ENCODE results near the gene DFFB. TPM values are rescaled to one million over a fixed set of nuclear protein-coding genes. Genes with fewer than 3 reads are reported as not detected.

The DFFB gene
- total and polyA plus RNA-seq, 2 of the 13 experiments (the other 11 are each of a cell fraction or from before 2014, with no cell fraction given) = 4.6 to 9.3 TPM

DNA sequence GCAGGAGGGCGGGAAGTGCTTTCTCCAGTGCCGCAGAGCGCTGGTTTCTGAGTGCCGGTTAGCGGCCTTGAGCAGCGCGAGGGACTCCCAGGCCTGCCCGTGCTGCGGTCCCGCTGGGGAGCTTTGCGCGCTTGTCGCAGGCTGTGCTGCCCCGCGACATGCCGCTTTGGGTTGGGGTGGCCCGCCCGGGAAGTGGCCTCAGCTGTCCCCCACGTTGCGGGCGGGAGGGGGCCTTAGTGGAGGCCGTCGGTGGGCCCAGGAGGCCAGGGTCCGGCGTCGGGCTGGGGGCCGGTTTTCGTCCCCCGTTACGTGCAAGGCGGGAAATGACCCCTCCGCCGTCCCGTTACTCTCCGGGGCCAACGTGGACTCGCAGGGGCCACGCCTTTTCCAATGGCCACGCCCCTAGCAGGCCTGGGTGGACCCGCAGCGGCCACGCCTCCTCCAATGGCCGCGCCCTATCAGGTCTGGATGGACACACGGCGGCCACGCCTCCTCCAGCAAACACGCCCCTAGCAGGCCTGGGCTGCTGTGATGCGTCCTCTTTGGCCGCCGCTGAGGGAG lies 43.8 kb downstream of the DFFB start (continued):
- TF ChIP-seq, protein P1, sequence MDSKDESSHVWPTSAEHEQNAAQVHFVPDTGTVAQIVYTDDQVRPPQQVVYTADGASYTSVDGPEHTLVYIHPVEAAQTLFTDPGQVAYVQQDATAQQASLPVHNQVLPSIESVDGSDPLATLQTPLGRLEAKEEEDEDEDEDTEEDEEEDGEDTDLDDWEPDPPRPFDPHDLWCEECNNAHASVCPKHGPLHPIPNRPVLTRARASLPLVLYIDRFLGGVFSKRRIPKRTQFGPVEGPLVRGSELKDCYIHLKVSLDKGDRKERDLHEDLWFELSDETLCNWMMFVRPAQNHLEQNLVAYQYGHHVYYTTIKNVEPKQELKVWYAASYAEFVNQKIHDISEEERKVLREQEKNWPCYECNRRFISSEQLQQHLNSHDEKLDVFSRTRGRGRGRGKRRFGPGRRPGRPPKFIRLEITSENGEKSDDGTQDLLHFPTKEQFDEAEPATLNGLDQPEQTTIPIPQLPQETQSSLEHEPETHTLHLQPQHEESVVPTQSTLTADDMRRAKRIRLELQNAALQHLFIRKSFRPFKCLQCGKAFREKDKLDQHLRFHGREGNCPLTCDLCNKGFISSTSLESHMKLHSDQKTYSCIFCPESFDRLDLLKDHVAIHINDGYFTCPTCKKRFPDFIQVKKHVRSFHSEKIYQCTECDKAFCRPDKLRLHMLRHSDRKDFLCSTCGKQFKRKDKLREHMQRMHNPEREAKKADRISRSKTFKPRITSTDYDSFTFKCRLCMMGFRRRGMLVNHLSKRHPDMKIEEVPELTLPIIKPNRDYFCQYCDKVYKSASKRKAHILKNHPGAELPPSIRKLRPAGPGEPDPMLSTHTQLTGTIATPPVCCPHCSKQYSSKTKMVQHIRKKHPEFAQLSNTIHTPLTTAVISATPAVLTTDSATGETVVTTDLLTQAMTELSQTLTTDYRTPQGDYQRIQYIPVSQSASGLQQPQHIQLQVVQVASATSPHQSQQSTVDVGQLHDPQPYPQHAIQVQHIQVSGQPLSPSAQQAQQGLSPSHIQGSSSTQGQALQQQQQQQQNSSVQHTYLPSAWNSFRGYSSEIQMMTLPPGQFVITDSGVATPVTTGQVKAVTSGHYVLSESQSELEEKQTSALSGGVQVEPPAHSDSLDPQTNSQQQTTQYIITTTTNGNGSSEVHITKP (CRISPR knock-in tag; IDR thresholded peaks at IDR 0.05; ENCODE audit: low read depth) = no peak
- no peak for TF ChIP-seq SMYD3 (CRISPR knock-in tag; IDR thresholded peaks at IDR 0.05)
- TF ChIP-seq ARNT (IDR thresholded peaks at IDR 0.05) = no peak
- no peak for TF ChIP-seq SMARCC2 (IDR thresholded peaks at IDR 0.05)
- no peak; the same call in 1 of the 2 replicates for TF ChIP-seq MEF2D (CRISPR knock-in tag; IDR thresholded peaks at IDR 0.05)
- TF ChIP-seq, protein P2, sequence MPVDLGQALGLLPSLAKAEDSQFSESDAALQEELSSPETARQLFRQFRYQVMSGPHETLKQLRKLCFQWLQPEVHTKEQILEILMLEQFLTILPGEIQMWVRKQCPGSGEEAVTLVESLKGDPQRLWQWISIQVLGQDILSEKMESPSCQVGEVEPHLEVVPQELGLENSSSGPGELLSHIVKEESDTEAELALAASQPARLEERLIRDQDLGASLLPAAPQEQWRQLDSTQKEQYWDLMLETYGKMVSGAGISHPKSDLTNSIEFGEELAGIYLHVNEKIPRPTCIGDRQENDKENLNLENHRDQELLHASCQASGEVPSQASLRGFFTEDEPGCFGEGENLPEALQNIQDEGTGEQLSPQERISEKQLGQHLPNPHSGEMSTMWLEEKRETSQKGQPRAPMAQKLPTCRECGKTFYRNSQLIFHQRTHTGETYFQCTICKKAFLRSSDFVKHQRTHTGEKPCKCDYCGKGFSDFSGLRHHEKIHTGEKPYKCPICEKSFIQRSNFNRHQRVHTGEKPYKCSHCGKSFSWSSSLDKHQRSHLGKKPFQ (CRISPR knock-in tag; IDR thresholded peaks at IDR 0.05; ENCODE audit: insufficient replicate concordance) = peak; percentile 2
- TF ChIP-seq, protein P3, sequence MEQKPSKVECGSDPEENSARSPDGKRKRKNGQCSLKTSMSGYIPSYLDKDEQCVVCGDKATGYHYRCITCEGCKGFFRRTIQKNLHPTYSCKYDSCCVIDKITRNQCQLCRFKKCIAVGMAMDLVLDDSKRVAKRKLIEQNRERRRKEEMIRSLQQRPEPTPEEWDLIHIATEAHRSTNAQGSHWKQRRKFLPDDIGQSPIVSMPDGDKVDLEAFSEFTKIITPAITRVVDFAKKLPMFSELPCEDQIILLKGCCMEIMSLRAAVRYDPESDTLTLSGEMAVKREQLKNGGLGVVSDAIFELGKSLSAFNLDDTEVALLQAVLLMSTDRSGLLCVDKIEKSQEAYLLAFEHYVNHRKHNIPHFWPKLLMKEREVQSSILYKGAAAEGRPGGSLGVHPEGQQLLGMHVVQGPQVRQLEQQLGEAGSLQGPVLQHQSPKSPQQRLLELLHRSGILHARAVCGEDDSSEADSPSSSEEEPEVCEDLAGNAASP (CRISPR knock-in tag; IDR thresholded peaks at IDR 0.05; ENCODE audit: borderline replicate concordance) = peak; percentile 21
- no peak for TF ChIP-seq PRPF4 (IDR thresholded peaks at IDR 0.05; ENCODE audit: low read depth, low read length, poor library complexity, severe bottlenecking)
- no peak for TF ChIP-seq RBAK (CRISPR knock-in tag; IDR thresholded peaks at IDR 0.05)
- TF ChIP-seq, protein P4, sequence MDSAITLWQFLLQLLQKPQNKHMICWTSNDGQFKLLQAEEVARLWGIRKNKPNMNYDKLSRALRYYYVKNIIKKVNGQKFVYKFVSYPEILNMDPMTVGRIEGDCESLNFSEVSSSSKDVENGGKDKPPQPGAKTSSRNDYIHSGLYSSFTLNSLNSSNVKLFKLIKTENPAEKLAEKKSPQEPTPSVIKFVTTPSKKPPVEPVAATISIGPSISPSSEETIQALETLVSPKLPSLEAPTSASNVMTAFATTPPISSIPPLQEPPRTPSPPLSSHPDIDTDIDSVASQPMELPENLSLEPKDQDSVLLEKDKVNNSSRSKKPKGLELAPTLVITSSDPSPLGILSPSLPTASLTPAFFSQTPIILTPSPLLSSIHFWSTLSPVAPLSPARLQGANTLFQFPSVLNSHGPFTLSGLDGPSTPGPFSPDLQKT (CRISPR knock-in tag; IDR thresholded peaks at IDR 0.05; ENCODE audit: borderline replicate concordance) = no peak
- no peak for TF ChIP-seq ZSCAN20 (CRISPR knock-in tag; IDR thresholded peaks at IDR 0.05; ENCODE audit: borderline replicate concordance)
- TF ChIP-seq, protein P5, sequence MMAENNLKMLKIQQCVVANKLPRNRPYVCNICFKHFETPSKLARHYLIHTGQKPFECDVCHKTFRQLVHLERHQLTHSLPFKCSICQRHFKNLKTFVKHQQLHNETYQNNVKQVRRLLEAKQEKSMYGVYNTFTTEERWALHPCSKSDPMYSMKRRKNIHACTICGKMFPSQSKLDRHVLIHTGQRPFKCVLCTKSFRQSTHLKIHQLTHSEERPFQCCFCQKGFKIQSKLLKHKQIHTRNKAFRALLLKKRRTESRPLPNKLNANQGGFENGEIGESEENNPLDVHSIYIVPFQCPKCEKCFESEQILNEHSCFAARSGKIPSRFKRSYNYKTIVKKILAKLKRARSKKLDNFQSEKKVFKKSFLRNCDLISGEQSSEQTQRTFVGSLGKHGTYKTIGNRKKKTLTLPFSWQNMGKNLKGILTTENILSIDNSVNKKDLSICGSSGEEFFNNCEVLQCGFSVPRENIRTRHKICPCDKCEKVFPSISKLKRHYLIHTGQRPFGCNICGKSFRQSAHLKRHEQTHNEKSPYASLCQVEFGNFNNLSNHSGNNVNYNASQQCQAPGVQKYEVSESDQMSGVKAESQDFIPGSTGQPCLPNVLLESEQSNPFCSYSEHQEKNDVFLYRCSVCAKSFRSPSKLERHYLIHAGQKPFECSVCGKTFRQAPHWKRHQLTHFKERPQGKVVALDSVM (CRISPR knock-in tag; IDR thresholded peaks at IDR 0.05) = no peak
- 0 out of 2 replicates have a peak, but pooled peaks have one; percentile 42 for TF ChIP-seq KLF12 (CRISPR knock-in tag; IDR thresholded peaks at IDR 0.05; ENCODE audit: borderline replicate concordance)
- TF ChIP-seq, protein P6, sequence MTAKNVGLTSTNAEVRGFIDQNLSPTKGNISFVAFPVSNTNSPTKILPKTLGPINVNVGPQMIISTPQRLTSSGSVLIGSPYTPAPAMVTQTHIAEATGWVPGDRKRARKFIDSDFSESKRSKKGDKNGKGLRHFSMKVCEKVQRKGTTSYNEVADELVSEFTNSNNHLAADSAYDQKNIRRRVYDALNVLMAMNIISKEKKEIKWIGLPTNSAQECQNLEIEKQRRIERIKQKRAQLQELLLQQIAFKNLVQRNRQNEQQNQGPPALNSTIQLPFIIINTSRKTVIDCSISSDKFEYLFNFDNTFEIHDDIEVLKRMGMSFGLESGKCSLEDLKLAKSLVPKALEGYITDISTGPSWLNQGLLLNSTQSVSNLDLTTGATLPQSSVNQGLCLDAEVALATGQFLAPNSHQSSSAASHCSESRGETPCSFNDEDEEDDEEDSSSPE (CRISPR knock-in tag; IDR thresholded peaks at IDR 0.05) = peak; percentile 71
- TF ChIP-seq, protein P7, sequence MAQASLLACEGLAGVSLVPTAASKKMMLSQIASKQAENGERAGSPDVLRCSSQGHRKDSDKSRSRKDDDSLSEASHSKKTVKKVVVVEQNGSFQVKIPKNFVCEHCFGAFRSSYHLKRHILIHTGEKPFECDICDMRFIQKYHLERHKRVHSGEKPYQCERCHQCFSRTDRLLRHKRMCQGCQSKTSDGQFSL (CRISPR knock-in tag; IDR thresholded peaks at IDR 0.05) = no peak
- TF ChIP-seq ELF3 (CRISPR knock-in tag; IDR thresholded peaks at IDR 0.05) = no peak
- TF ChIP-seq ZNF841 (CRISPR knock-in tag; IDR thresholded peaks at IDR 0.05; ENCODE audit: borderline replicate concordance) = no peak
- TF ChIP-seq RFX5 (IDR thresholded peaks at IDR 0.05; ENCODE audit: low read depth, low read length) = no peak

Data from HepG2 (cell line).